GM10248 (cell line): ENCODE results near the gene OGFOD2.

ENCODE experiments used
- CTCF ChIA-PET: fragments of 300-600 bp; sonication (Branson Sonifier 250); formaldehyde crosslinking; extraction: SDS; loops from one replicate; lab custom pipeline; 2021; ENCODE audit warnings: antibody characterized with exemption; lab: Yijun Ruan, JAX
- POLR2A ChIA-PET: fragments of 350-650 bp; sonication (Branson Sonifier 250); formaldehyde crosslinking; extraction: SDS; loops from one replicate; lab custom pipeline; 2020; ENCODE audit warnings: antibody characterized with exemption; lab: Yijun Ruan, JAX
- DNase-seq: peaks from one replicate; pipeline ENCODE4 v3.0.0; 2012; ENCODE audit errors: extremely low spot score
- CTCF ChIP-seq: IDR thresholded peaks from 2 replicates; pipeline ENCODE4 v1.5.1; 2012; ENCODE audit warnings: mild to moderate bottlenecking, low read depth; ENCODE audit errors: extremely low read depth, missing control alignments, control extremely low read depth

Gene OGFOD2

GRCh38 chr12:122985338-122986257 is 10.6 kb downstream of the OGFOD2 start:
- ChIA-PET CTCF (no interaction called here), POLR2A (no interaction called here)

GRCh38 chr12:122986258-122986871 is 11.3 kb downstream of the OGFOD2 start:
- DNase-seq, result no peak
- ChIA-PET POLR2A (no interaction called here), CTCF (interaction anchor here (1.4 kb wide), 1 partner anchor 12 kb away, joined by 3 read pairs; no protein-coding TSS in a partner anchor)
- TF ChIP-seq CTCF, result no peak

More at GRCh38 chr12:122985338-122986257, 10.6 kb downstream of the OGFOD2 start:
- DNase-seq, result no peak
- no peak for TF ChIP-seq CTCF

GRCh38 chr12:122987086-122987951 is 12.3 kb downstream of the OGFOD2 start:
- CTCF ChIA-PET, result interaction anchor here (1.4 kb wide), 1 partner anchor 11 kb away, joined by 3 read pairs; no protein-coding TSS in a partner anchor
- POLR2A ChIA-PET, result no interaction called here
- DNase-seq, result no peak
- TF ChIP-seq CTCF, result no peak

- POLR2A ChIA-PET, result no interaction called here
- CTCF ChIA-PET, result interaction anchor here (1.4 kb wide), 1 partner anchor 10 kb away, joined by 3 read pairs; no protein-coding TSS in a partner anchor
- TF ChIP-seq CTCF, result no peak
- DNase-seq, result no peak
Measured at GRCh38 chr12:122988036-122988435, 13.0 kb downstream of the OGFOD2 start.

- DNase-seq, result no peak
- CTCF ChIA-PET, result no interaction called here
- TF ChIP-seq CTCF, result no peak
- POLR2A ChIA-PET, result no interaction called here
Measured at GRCh38 chr12:122988612-122989212, 13.7 kb downstream of the OGFOD2 start.
